NCI-H345 (cell line): ENCODE results near the gene BMP7.

ENCODE experiments used
- DNase-seq: peaks from one replicate; lab custom pipeline; 2025; lab: John Stamatoyannopoulos, UW

Gene BMP7

DNA sequence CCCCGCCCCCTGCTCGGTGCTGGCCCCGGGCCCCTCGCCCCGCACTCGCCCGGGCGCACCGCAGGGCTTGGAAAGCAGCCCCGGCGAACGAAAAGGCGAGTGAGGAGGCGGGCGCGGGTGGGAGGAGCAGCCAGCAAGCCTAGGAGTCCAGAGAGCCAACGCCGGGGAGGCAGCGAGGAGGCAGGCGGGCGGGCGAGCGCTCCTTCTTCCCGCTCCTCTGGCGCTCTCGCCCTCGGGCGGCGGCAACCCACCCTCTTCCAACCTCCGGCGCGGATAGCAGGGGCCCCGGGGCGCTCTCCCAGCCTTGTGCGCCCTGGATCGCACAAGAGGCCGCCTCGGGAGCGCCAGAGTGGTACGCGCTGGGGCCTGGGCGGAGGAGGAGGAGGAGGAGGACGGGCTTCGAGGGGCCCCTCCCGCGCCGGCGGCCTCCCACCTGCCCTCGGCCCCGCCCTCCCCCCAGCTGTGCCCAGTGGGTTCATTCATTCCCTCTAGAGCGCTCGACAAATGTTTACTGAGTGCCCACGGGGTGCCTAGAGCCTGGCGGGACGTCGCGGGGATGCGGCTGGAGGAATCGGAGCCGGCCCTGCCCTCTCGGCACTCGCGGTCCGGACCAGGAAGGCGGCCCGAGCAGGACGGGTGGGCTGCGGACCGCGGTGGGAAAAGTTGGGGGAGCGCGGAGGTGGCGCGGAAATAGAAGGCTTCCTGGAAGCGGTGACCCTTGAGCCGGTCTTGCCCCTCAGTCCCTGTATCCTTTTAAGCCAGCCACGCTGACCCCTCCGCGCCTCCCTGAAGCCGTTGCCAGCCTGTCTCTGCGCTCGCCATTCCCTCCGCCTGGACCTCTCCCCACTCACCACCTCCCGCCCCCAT lies at the start of gene BMP7:
BMP7 (minus strand) TSS at position 351 of the 867 bp plus-strand sequence. CDS start 519 bp downstream, outside the sequence.
- DNase-seq, result peak; percentile 94

DNA sequence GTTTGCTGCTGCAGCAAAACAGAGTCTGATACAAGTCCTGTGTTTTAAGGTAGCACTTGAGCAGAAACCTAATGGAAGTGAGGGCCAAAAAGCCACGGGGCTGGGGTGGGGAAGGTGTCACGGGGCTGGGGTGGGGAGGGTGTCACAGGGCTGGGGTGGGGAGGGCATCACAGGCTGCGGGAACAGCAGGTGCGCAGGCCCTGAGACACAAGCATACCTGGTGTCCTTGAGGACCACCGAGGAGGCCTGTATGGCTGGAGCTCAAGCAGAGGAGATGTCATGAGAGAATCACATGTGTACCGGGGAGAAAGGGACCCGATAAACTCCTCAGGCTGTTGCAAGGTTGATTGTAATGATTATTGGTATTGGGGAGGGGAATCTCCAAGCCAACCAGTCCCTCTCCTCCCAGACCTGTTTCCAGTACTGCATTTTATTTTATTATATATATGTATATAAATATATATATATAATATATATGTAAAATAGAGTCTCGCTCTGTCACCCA lies 49.6 kb upstream of the BMP7 start:
- no peak for DNase-seq

- DNase-seq, result peak; percentile 23
These were observed 48.9 kb upstream of the BMP7 start for GRCh38 chr20:57315083-57315975.

GRCh38 chr20:57313951-57314350 lies 47.5 kb upstream of the BMP7 start:
- DNase-seq, result no peak

DNA sequence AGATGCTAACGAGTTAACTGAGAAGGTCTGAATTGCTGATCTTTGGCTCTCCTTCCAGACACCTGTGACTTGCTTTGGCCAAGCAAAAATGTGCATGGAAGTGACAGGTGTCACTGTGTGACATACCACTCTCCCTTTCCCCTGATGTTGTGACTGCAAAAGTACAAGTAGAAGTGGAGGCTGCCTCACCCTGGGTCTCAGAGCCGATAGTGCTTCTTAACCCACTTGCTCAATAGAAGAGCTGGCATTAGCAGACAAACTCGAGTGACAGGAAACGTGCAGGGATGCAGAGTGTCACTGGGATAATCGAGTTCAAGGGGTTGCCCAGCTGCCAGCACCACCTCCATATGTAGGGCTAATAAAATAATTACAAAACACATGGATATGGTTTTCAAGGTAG lies 46.8 kb upstream of the BMP7 start:
- DNase-seq, result no peak

- no peak for DNase-seq
These were observed 45.7 kb upstream of the BMP7 start for GRCh38 chr20:57312138-57312537.

DNA sequence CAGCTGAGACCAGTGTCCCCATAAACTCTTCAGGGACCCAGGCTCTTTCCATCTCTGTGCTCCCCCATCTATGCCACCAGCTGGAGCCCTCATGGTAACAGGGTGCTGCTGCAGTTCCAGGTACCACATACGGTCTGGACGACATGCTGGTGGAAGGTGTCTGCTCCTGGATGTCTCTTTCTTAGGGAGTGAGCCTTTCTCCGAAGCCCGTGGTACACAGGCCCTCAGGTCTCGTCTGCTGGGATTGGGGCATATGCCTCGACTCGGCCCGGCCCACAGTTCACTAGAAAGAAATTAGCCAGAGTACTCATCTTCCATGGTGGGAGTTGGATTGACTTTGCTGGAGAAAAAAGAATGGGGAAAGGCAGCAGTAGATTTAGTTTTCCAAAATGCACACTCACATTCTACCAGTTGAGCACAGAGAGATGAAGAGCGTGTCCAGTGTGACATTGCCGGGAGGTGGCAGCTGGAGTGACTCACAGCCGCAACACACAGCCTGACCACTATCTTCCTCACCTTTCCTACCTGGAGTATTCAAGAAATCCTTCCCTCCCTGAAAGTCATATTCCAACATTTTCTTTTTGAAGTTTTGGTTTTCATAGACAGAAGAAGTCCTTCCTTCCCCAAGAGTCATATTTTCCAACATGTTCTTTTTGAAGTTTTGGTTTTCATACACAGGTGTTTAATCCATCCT lies 44.5 kb upstream of the BMP7 start:
- DNase-seq, result no peak

DNA sequence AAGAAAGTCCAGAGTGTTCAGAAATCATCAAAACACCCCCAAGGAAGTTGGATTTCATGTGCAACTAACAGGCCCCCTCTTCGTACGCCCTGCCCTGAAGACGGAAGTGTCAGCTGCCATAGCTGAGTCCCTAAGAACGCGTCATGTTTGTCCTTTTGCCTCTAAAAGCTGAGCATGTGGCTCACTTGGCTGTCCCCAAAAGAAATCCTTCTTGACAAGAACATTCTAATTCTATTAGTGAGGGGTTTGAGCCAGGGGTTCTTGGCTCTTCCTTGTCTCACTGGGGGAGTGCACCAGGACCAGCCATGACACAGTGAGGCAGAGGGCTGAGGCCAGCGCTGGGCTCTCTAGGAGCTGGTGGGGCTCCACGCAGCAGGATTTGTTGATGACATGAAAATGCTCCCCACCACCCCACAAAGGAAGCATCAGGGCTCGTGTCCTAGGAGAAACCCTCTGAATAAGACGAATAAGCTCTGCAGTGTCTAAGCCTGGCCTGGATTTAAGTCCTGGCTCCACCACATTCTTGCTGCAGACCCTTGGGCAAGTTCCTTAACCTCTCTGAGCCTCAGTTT lies 43.2 kb upstream of the BMP7 start:
- no peak for DNase-seq

GRCh38 chr20:57308451-57309271 lies 42.2 kb upstream of the BMP7 start:
- DNase-seq, result no peak

DNA sequence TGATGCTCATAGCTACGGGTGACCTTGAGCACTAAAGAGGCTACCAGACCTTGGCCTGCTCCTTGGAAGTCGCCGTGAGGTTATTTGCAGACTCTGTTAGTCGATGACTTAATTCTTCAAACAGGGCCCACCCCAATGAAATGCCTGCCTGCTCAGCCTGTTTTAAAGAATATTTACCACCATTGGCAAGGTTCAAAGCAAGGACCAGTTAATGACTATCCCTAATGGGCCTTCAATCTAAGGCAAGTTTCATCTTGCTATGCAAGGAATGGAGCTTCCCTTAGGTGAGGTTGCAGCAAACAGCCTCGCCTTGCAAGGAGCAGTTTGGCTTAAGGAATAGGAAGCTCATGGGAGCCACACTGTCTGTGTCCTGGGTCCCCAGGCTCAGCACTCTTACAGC lies 40.3 kb upstream of the BMP7 start:
- DNase-seq, result no peak

DNA sequence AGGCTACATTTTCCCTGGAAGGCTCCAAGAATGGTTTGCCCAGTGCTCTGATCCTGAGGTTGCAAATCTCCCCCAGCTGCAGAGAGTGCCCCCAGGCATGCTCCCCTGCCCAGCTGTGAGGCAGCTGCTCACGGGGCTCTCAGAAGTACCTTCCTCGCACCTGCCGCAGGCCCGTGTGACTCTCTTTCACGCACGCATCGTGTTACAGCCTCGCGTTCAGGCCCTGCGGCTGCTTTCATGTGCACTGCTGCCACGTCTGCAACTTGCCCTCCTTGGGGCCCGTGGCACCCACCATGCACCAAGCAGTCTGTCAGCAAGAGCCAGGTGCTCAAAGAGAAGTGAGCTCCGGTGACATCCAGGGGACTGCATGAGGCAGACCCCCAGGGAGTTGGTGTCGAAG lies 34.6 kb upstream of the BMP7 start:
- DNase-seq, result peak; percentile 72

GRCh38 chr20:57298457-57298856 lies 32.0 kb upstream of the BMP7 start:
- DNase-seq, result no peak

DNA sequence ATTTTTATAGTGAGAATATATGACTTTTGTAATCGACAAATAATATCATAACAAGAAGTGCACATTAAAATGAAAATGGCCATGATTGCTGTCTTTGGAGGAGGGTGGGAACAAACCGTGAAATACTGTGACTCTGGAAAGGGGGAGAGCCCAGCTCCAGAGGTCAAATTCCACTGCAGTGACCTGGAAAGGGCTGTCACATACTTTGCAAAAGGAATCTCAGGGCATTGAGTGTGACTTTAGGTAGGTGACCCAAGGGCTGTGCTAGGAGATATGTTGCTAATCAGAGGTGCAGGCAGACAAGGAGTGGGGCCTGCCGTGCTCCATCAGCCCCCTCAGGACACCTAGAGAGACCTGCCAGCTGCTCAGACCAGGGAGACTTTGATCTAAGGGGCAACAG lies 28.1 kb upstream of the BMP7 start:
- no peak for DNase-seq

- no peak for DNase-seq
These were observed 27.6 kb upstream of the BMP7 start for GRCh38 chr20:57293995-57294394.

DNA sequence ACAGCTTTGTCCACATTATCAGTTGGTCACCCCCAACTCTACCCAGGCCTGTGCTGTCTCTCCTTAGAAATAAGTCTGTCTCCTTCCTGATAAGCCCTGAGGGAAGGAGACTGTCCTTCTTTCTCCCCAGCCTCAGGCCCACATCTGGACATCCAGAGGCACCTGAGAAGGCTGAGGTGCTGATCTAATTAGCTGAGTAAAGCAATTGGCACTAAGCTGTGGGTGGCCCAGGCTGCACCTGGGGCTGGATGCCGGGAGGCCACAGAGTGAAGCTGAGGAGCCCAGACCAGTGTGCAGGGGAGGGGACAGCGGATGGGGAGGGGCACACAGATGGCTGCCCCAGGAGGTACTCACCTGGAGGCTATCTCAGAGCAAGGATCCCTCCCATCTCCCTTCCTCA lies 26.2 kb upstream of the BMP7 start:
- DNase-seq, result no peak

DNA sequence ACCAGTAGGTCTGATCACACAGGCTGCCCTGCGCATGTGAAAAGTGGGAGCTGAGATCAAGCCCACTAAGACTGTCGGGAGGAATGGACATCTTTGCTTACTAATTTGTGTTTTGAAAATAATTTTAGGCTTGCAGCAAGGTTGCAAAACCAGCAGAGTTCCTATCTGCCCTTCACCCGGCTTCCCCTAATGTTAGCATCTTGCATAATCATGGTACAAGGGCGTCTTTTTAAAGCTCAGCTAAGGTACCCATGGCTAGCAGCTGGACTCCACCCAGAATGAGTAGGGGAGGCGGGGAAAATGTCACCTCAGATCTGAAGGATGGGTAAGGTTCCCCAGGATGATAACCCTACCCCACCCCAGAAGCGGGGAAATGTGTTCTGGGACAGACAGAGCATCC lies 25.3 kb upstream of the BMP7 start:
- DNase-seq, result no peak

DNA sequence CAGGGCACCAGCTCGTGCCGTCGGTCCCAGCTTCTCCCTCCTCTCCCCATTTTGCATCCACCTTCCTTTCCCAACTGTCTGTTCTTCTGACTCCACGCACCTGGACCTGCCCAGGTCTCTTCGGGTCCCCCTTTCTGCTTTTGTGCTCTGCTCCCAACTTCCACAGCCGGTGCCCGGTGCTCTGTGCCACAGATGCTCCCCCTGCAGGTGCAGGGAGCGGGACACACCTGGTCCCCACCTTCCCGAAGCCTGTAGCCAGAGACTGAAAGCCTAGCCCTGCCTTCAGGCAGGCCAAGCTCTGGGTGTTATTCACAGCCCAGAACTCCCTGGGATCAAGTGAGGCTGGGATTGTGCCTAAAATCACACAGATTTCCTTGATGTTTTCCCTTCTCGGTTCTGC lies 24.6 kb upstream of the BMP7 start:
- DNase-seq, result no peak

DNA sequence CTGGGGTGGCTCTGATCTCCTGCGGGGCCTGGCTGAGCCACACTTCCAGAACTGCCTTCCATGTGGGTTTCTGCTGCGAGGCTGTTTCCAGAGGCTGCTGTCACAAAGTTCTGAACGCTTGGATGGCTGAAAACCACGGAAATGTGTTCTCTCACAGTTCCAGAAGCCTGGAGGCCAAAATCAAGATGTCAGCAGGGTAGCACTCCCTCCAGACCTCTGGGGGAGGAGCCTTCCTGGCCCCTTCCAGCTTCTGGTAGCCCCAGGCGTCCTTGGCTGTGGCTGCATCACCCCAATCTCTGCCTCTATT lies 23.7 kb upstream of the BMP7 start:
- no peak for DNase-seq

DNA sequence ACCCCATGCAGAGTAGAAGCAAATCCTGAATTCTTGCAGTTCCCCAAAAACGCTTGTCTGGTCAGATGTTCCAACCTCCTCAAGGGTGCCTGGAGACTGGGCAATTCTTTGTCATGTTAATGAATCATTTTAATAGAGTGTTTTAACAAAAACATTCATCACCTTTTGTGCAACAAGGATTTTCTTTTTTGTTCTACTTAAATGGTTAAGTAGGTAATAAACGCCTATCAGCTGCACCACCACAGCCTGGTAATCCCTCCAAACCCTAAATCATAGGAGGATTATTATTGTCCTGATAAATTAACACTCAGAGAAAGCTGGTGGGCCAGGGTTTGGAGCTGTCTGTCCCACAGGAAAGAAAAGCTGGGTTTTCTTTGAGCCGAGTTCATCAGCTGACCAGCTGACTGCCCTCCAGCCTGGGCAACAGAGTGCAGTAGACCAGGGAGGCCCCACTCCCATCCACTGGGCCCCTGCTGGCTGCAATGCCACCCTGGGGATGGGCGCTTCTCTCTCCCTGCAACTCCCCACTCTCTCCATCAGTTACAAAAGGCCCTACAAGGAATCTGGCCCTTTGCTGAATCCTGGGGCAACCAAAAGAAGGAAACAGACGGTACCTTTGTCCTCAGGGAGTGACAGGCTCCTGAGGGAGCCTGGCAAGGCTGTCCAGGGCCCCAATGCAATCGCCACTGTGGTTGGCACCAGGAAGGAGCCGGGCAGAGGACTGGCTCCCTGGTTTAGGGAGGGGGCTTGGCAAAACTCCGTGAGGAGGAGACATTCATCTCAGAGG lies 23.1 kb upstream of the BMP7 start:
- DNase-seq, result no peak

DNA sequence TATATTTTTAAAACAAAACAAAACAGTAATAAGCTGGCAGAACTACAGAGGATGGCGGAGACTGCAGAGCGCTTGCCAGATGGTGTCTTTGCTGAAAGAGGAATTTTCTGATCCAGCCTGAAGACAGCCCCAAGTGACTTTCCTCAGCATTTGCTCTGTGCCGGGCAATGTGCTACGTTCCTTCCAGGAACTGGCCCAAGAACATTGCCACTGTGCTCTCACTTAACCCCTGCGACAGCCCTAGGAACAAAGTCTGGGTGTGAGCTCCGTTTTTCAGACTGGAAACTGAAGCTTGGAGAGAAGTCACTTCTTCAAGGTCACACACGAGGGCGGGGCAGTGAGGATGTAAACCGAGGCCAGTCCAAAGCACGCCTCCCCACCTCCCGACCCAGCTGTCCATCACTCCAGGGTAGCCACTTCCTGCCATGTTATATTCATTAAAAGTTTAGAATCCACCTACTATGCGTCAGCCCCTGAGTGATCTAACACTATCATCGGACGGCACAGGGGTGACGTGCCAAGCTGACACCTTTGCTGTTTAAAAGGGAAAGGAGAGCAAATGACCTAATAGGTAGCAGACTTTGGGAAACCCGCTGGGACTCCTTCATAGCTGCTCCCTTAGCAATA lies 22.3 kb upstream of the BMP7 start:
- no peak for DNase-seq
